OCI-LY3 (cell line): ENCODE measurements around the gene CYP3A4.

Source experiments
- EZH2phosphoT487 ChIP-seq: fragments of 200-600 bp; shearing (Covaris generic); IDR thresholded peaks from 2 replicates; pipeline ENCODE4 v1.6.1; 2018; ENCODE audit warnings: antibody characterized with exemption, mixed run types, low read depth
- TF ChIP-seq, protein P1 (sequence below): fragments of 200-600, 300-600 bp; sonication (generic); IDR thresholded peaks from 2 replicates; pipeline ENCODE4 v1.5.1; 2014; ENCODE audit warnings: antibody characterized with exemption, low read length, low read depth

- TF ChIP-seq, protein P1, sequence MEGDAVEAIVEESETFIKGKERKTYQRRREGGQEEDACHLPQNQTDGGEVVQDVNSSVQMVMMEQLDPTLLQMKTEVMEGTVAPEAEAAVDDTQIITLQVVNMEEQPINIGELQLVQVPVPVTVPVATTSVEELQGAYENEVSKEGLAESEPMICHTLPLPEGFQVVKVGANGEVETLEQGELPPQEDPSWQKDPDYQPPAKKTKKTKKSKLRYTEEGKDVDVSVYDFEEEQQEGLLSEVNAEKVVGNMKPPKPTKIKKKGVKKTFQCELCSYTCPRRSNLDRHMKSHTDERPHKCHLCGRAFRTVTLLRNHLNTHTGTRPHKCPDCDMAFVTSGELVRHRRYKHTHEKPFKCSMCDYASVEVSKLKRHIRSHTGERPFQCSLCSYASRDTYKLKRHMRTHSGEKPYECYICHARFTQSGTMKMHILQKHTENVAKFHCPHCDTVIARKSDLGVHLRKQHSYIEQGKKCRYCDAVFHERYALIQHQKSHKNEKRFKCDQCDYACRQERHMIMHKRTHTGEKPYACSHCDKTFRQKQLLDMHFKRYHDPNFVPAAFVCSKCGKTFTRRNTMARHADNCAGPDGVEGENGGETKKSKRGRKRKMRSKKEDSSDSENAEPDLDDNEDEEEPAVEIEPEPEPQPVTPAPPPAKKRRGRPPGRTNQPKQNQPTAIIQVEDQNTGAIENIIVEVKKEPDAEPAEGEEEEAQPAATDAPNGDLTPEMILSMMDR, result no peak
- no peak for TF ChIP-seq EZH2phosphoT487
Observed at GRCh38 chr7:99713995-99714570, 69.9 kb downstream of the CYP3A4 start.
